HFF-Myc (cell line): ENCODE results near the gene JPH3.

Source experiments
- DNase-seq: peaks from one replicate; pipeline ENCODE4 v3.0.0-alpha.2; 2011; ENCODE audit warnings: low read depth; ENCODE audit errors: extremely low read depth
- H3K4me3 ChIP-seq: replicated peaks from 2 replicates; pipeline ENCODE4 v1.5.1; 2011; ENCODE audit warnings: low read depth, mild to moderate bottlenecking, control low read depth, low read length
- CTCF ChIP-seq: IDR thresholded peaks from 2 replicates; pipeline ENCODE4 v1.5.1; 2012; ENCODE audit warnings: mild to moderate bottlenecking, low read depth, low read length, control low read depth; ENCODE audit errors: missing control alignments

The JPH3 gene

GRCh38 chr16:87682852-87683399, 80.6 kb downstream of the JPH3 start:
- TF ChIP-seq CTCF: no peak
- DNase-seq: no peak
- H3K4me3 ChIP-seq: no peak overlapping the region

GRCh38 chr16:87684106-87684677, 81.9 kb downstream of the JPH3 start:
- TF ChIP-seq CTCF: no peak
- no peak for DNase-seq
- H3K4me3 ChIP-seq: no peak overlapping the region

GRCh38 chr16:87684711-87685404, 82.5 kb downstream of the JPH3 start:
- no peak for TF ChIP-seq CTCF
- DNase-seq: no peak
- H3K4me3 ChIP-seq: no peak overlapping the region

- DNase-seq: no peak
- no peak for TF ChIP-seq CTCF
- no peak overlapping the region for H3K4me3 ChIP-seq
These were observed 83.1 kb downstream of the JPH3 start for GRCh38 chr16:87685405-87685755.

GRCh38 chr16:87685766-87686165, 83.5 kb downstream of the JPH3 start:
- H3K4me3 ChIP-seq: no peak overlapping the region
- no peak for DNase-seq
- no peak for TF ChIP-seq CTCF

- TF ChIP-seq CTCF: no peak
- no peak for DNase-seq
- no peak overlapping the region for H3K4me3 ChIP-seq
These were observed 84.4 kb downstream of the JPH3 start for GRCh38 chr16:87686697-87687096.
